ENCODE measurements around the gene KCNAB1. TPM values are rescaled to one million over a fixed set of nuclear protein-coding genes. Genes with fewer than 3 reads are reported as not detected.
A peak's percentile ranks its signal among the peaks of the same experiment; 100 is the strongest.

Gene KCNAB1
- total and polyA plus RNA-seq, 2 of the 8 experiments (the other 6 are each of a cell fraction or from before 2014, with no cell fraction given): 0.51 to 2.3 TPM

DNA sequence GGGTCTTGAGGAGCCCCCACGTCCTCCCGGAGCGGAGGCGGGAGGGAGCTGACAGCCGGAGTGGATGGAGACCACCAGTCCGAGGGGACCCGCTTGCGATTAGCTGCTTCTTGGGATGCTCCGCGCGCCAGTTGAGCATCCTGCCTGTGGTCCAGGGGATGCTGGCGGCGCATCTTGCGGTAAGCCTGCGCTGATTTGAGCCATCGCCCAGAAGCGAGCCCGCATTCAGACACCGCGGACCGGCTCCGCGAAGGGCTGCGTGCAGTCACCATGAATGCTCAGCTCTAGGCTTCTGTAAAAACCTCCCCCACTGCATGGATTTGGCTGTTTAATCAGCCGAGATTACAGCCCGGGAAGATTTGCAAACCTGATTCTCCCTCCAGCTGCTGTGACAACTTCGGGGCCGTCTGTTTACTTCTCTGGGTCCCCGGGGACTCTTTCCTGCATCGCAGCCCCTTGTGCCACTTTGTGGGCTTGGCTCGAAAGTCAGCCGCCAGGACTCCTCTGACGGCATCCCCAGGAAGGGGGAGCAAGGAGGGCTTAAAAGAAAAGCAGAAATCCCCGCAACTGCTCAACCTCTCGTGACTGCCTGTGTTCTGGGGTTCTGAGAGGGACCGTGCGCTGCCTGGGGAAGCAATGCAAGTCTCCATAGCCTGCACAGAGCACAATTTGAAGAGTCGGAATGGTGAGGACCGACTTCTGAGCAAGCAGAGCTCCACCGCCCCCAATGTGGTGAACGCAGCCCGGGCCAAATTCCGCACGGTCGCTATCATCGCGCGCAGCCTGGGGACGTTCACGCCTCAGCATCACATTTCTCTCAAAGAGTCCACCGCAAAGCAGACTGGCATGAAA, 171.1 kb downstream of the KCNAB1 start (continued):
- TF ChIP-seq, protein P1, sequence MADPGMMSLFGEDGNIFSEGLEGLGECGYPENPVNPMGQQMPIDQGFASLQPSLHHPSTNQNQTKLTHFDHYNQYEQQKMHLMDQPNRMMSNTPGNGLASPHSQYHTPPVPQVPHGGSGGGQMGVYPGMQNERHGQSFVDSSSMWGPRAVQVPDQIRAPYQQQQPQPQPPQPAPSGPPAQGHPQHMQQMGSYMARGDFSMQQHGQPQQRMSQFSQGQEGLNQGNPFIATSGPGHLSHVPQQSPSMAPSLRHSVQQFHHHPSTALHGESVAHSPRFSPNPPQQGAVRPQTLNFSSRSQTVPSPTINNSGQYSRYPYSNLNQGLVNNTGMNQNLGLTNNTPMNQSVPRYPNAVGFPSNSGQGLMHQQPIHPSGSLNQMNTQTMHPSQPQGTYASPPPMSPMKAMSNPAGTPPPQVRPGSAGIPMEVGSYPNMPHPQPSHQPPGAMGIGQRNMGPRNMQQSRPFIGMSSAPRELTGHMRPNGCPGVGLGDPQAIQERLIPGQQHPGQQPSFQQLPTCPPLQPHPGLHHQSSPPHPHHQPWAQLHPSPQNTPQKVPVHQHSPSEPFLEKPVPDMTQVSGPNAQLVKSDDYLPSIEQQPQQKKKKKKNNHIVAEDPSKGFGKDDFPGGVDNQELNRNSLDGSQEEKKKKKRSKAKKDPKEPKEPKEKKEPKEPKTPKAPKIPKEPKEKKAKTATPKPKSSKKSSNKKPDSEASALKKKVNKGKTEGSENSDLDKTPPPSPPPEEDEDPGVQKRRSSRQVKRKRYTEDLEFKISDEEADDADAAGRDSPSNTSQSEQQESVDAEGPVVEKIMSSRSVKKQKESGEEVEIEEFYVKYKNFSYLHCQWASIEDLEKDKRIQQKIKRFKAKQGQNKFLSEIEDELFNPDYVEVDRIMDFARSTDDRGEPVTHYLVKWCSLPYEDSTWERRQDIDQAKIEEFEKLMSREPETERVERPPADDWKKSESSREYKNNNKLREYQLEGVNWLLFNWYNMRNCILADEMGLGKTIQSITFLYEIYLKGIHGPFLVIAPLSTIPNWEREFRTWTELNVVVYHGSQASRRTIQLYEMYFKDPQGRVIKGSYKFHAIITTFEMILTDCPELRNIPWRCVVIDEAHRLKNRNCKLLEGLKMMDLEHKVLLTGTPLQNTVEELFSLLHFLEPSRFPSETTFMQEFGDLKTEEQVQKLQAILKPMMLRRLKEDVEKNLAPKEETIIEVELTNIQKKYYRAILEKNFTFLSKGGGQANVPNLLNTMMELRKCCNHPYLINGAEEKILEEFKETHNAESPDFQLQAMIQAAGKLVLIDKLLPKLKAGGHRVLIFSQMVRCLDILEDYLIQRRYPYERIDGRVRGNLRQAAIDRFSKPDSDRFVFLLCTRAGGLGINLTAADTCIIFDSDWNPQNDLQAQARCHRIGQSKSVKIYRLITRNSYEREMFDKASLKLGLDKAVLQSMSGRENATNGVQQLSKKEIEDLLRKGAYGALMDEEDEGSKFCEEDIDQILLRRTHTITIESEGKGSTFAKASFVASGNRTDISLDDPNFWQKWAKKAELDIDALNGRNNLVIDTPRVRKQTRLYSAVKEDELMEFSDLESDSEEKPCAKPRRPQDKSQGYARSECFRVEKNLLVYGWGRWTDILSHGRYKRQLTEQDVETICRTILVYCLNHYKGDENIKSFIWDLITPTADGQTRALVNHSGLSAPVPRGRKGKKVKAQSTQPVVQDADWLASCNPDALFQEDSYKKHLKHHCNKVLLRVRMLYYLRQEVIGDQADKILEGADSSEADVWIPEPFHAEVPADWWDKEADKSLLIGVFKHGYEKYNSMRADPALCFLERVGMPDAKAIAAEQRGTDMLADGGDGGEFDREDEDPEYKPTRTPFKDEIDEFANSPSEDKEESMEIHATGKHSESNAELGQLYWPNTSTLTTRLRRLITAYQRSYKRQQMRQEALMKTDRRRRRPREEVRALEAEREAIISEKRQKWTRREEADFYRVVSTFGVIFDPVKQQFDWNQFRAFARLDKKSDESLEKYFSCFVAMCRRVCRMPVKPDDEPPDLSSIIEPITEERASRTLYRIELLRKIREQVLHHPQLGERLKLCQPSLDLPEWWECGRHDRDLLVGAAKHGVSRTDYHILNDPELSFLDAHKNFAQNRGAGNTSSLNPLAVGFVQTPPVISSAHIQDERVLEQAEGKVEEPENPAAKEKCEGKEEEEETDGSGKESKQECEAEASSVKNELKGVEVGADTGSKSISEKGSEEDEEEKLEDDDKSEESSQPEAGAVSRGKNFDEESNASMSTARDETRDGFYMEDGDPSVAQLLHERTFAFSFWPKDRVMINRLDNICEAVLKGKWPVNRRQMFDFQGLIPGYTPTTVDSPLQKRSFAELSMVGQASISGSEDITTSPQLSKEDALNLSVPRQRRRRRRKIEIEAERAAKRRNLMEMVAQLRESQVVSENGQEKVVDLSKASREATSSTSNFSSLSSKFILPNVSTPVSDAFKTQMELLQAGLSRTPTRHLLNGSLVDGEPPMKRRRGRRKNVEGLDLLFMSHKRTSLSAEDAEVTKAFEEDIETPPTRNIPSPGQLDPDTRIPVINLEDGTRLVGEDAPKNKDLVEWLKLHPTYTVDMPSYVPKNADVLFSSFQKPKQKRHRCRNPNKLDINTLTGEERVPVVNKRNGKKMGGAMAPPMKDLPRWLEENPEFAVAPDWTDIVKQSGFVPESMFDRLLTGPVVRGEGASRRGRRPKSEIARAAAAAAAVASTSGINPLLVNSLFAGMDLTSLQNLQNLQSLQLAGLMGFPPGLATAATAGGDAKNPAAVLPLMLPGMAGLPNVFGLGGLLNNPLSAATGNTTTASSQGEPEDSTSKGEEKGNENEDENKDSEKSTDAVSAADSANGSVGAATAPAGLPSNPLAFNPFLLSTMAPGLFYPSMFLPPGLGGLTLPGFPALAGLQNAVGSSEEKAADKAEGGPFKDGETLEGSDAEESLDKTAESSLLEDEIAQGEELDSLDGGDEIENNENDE (IDR thresholded peaks at IDR 0.05; ENCODE audit: insufficient replicate concordance, low read length): no peak
- peak; percentile 53; the same call in 1 of the 2 replicates for TF ChIP-seq RBBP5 (IDR thresholded peaks at IDR 0.05; ENCODE audit: borderline replicate concordance, low read depth, low read length)
- peak; percentile 83 for TF ChIP-seq EZH2 (IDR thresholded peaks at IDR 0.05; ENCODE audit: low read depth, low read length, severe bottlenecking)
- no peak for TF ChIP-seq MAFK (IDR thresholded peaks at IDR 0.05; ENCODE audit: low read depth, low read length)
- TF ChIP-seq GABPA (IDR thresholded peaks at IDR 0.05; ENCODE audit: borderline replicate concordance, insufficient read depth, low read length): no peak
- peak; percentile 69 for TF ChIP-seq SUZ12 (IDR thresholded peaks at IDR 0.05; ENCODE audit: low read length)
- TF ChIP-seq SP1 (IDR thresholded peaks at IDR 0.05; ENCODE audit: low read depth, low read length): no peak
- TF ChIP-seq, protein P2, sequence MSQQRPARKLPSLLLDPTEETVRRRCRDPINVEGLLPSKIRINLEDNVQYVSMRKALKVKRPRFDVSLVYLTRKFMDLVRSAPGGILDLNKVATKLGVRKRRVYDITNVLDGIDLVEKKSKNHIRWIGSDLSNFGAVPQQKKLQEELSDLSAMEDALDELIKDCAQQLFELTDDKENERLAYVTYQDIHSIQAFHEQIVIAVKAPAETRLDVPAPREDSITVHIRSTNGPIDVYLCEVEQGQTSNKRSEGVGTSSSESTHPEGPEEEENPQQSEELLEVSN (IDR thresholded peaks at IDR 0.05): no peak

All from H1 (cell line).